ENCODE data around the gene RBBP4. TPM values are rescaled to one million over a fixed set of nuclear protein-coding genes. Genes with fewer than 3 reads are reported as not detected.

RBBP4 gene
- total and polyA plus RNA-seq, 2 of the 13 experiments (the other 11 are each of a cell fraction or from before 2014, with no cell fraction given), result 64.4 to 166 TPM

GRCh38 chr1:32650752-32651460 lies at the start of gene RBBP4 (continued):
- TF ChIP-seq FUBP1 (CRISPR knock-in tag; IDR thresholded peaks at IDR 0.05; ENCODE audit: borderline replicate concordance) (no peak), RORA (CRISPR knock-in tag; IDR thresholded peaks at IDR 0.05) (no peak; the same call in 1 of the 2 replicates), HNF4G (IDR thresholded peaks at IDR 0.05; ENCODE audit: borderline replicate concordance, low read depth, low read length) (no peak), HNF4G (CRISPR knock-in tag; IDR thresholded peaks at IDR 0.05; ENCODE audit: borderline replicate concordance, low read depth) (no peak), PHF21A (CRISPR knock-in tag; IDR thresholded peaks at IDR 0.05) (peak; percentile 10; the same call in 1 of the 2 replicates), RAD21 (CRISPR knock-in tag; IDR thresholded peaks at IDR 0.05) (no peak; the same call in 1 of the 2 replicates), POLR2AphosphoS2 (IDR thresholded peaks at IDR 0.05; ENCODE audit: low read depth, low read length) (no peak), CBFB (CRISPR knock-in tag; IDR thresholded peaks at IDR 0.05) (peak; percentile 45; the same call in 1 of the 2 replicates), EEA1 (CRISPR knock-in tag; IDR thresholded peaks at IDR 0.05; ENCODE audit: borderline replicate concordance) (peak; percentile 21; the same call in 1 of the 2 replicates), PPARG (CRISPR knock-in tag; conservative IDR thresholded peaks at IDR 0.05) (no peak), FOXJ3 (CRISPR knock-in tag; IDR thresholded peaks at IDR 0.05; ENCODE audit: borderline replicate concordance) (peak; percentile 19; the same call in 1 of the 2 replicates), ZNF224 (CRISPR knock-in tag; IDR thresholded peaks at IDR 0.05) (peak; percentile 92; the same call in 1 of the 2 replicates), ZNF337 (CRISPR knock-in tag; IDR thresholded peaks at IDR 0.05; ENCODE audit: borderline replicate concordance, low read depth) (peak; percentile 96; the same call in 1 of the 2 replicates), NFIC (IDR thresholded peaks at IDR 0.05; ENCODE audit: low read length) (no peak), ZC3H4 (CRISPR knock-in tag; IDR thresholded peaks at IDR 0.05; ENCODE audit: borderline replicate concordance) (no peak), U2AF2 (IDR thresholded peaks at IDR 0.05; ENCODE audit: low read depth, low read length) (no peak), ATF5 (CRISPR knock-in tag; IDR thresholded peaks at IDR 0.05; ENCODE audit: low read depth) (peak; percentile 90; the same call in 1 of the 2 replicates), ZNF580 (CRISPR knock-in tag; IDR thresholded peaks at IDR 0.05; ENCODE audit: borderline replicate concordance, low read depth) (0 out of 2 replicates have a peak, but pooled peaks have one; percentile 20)
- TF ChIP-seq, protein P1, sequence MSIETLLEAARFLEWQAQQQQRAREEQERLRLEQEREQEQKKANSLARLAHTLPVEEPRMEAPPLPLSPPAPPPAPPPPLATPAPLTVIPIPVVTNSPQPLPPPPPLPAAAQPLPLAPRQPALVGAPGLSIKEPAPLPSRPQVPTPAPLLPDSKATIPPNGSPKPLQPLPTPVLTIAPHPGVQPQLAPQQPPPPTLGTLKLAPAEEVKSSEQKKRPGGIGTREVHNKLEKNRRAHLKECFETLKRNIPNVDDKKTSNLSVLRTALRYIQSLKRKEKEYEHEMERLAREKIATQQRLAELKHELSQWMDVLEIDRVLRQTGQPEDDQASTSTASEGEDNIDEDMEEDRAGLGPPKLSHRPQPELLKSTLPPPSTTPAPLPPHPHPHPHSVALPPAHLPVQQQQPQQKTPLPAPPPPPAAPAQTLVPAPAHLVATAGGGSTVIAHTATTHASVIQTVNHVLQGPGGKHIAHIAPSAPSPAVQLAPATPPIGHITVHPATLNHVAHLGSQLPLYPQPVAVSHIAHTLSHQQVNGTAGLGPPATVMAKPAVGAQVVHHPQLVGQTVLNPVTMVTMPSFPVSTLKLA (IDR thresholded peaks at IDR 0.05), result 0 out of 2 replicates have a peak, but pooled peaks have one; percentile 8
- TF ChIP-seq, protein P2, sequence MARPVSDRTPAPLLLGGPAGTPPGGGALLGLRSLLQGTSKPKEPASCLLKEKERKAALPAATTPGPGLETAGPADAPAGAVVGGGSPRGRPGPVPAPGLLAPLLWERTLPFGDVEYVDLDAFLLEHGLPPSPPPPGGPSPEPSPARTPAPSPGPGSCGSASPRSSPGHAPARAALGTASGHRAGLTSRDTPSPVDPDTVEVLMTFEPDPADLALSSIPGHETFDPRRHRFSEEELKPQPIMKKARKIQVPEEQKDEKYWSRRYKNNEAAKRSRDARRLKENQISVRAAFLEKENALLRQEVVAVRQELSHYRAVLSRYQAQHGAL (CRISPR knock-in tag; IDR thresholded peaks at IDR 0.05; ENCODE audit: not compliant biosample characterization), result no peak
- TF ChIP-seq, protein P3, sequence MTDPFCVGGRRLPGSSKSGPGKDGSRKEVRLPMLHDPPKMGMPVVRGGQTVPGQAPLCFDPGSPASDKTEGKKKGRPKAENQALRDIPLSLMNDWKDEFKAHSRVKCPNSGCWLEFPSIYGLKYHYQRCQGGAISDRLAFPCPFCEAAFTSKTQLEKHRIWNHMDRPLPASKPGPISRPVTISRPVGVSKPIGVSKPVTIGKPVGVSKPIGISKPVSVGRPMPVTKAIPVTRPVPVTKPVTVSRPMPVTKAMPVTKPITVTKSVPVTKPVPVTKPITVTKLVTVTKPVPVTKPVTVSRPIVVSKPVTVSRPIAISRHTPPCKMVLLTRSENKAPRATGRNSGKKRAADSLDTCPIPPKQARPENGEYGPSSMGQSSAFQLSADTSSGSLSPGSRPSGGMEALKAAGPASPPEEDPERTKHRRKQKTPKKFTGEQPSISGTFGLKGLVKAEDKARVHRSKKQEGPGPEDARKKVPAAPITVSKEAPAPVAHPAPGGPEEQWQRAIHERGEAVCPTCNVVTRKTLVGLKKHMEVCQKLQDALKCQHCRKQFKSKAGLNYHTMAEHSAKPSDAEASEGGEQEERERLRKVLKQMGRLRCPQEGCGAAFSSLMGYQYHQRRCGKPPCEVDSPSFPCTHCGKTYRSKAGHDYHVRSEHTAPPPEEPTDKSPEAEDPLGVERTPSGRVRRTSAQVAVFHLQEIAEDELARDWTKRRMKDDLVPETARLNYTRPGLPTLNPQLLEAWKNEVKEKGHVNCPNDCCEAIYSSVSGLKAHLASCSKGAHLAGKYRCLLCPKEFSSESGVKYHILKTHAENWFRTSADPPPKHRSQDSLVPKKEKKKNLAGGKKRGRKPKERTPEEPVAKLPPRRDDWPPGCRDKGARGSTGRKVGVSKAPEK (CRISPR knock-in tag; IDR thresholded peaks at IDR 0.05; ENCODE audit: borderline replicate concordance), result peak; percentile 32; the same call in 1 of the 2 replicates
